ENCODE results near the gene LLCFC1.

Gene LLCFC1
- 0 reads per million in 4 experiments for total RNA-seq

DNA sequence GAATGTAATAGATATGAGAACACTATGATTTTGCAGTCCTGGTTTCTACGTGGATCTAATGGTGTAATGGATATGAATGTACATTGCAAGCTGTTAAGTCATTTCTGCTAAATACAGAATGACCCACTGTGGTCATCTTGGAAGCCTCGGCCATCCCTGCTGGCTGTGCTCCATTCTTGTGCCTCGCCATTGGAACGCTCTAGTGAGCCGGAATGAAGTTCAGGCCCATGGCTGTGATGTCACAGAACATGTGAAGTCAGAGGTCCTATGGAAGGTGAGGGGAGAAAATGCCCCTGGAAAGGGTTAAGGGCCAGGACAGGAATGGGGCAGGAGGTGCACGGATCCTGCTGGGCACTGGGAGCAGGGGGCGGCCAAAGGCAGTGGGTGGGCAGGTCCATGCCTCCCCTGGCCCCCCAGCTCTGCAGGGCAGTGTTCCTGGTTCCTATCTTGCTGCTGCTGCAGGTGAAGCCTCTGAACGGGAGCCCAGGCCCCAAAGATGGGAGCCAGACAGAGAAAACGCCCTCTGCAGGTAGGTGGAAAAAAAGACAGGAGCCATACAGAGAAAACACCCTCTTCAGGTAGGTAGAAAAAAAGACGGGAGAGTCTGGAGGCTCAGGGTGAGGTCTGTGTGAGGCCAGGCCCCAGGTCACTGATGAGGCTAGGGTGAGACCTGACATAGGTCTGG, at the start of gene LLCFC1:
Gene LLCFC1 (plus strand): TSS at position 259 of the 685 bp plus-strand sequence. CDS start 138 bp downstream, at position 397.
- DNase-seq, result no peak

DNA sequence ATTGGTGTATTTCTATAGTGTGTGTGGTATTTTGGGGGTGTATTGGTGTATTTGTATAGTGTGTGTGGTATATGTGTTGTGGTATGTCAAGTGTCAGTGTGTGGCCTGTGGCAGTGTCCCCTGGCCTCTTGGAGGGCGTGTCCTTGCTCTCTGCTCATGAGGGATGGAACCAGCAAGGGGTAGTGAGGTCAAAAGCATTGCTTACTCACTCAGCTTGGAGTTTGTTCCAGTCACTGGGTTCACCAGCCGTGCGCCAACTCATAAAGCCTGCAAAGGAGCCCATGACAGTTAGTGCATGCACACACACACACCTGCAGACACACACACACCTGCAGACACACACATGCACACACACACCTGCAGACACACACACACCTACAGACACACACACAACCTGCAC, 49.5 kb upstream of the LLCFC1 start:
- DNase-seq, result no peak

DNA sequence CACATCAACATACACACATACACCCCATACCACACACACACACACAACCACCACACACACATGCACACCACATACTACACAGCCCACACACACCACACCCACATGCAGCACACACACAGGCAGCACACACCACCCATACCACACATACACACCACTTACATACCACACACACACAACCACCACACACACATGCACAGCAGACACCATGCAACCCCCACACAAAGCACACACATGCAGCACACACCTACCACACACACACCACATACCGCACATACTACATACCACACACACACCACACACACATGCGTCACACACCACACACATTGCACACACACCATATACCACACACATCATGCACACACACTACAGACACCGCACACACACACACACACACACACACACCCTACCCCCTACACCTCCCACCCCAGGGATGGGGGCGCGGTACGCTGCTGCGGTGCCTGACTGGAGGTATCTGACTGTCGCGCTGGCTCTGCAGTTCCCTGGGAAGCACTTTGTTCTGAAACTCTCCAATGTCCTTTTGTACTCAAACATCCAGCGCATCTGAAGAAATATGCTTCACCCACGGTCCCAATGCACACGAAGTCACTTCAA, 48.3 kb upstream of the LLCFC1 start:
- DNase-seq, result no peak

DNA sequence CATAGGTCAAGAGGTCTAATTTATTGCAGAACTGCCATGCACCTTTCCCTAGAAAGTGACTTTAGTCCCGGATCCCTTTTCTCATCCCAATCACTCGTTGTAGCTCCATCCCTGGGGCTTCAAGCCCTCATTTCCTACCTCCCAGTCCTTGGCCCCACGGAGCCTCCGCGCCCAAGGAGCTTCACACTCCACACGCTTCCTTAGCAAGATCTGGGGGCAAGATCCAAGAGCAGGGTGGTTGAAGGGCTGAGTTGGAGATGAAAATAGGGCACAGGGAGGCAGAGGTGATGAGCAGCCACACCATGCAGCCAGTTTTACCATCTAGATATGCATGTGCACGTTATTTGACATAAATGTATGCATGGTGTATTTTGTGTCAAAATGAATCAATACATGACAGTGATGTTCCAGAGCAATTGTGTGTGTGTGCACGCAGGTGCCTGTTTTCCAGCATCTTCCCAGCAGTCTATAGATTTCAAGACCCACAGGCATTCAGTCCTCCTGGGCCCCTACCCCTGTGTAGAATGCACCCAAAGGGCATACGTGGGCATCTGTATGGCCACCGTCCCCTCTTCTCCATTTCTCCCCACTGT, 47.7 kb upstream of the LLCFC1 start:
- no peak for DNase-seq

DNA sequence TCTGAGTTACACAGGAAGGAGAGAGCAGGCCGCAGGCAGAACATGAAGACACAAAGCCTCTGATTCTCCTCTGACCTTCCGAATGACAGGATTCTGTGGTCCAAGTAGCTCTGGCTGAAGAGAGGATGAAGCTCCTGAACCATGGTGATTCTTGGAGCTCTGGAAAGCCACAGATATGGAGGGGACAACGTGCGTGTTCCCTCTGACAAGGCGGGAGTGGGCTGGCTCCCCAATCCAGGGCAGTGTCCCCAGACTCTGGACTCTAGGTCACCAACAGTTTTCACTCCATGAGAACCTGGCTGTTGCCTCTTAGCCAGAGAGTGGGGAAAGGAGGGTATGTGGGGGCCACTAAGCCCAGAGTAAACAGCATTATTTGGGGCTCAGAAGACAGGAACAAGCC, 46.3 kb upstream of the LLCFC1 start:
- DNase-seq, result no peak

DNA sequence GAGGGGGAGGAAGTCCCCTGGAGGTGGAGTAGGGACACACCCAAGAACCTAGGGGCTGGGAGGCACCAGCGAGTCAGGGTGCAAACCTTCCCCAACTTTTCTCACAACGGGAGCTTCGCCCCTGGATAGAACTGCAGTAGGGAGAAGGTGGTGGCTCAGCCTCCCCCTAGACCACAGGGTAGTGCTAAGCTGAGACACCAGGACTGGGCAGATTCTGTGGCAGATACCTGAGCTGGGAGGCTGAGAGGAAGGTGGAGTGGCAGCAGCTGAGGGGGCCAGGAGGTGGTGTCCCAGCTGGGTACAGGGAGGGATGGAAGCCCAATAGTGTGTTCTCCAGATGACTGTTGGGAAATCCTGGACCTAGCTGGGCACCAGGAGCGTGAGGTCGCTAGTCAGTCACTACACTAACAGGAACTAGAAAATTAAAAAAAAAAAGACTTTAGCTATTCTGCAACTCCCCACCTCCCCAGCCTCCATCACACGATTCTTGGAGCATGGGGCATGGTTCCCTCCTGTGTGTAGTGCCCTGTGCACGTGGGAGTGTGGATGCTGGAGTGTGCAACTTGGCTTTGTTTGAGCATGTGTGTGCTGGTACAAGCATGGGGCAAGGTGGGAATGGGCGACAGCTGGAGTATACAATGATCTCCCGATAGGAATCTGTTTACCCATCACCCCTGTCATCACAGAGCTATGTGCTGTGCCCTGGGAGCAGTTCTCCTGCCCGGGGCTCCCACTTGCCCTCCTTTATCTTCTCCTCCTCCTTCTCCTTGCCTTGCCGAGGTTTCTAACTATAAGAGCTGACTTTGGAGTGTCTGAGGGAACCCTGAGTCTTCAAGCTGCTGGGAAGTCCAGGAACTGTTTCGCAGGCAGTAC, 44.9 kb upstream of the LLCFC1 start:
- DNase-seq, result no peak

DNA sequence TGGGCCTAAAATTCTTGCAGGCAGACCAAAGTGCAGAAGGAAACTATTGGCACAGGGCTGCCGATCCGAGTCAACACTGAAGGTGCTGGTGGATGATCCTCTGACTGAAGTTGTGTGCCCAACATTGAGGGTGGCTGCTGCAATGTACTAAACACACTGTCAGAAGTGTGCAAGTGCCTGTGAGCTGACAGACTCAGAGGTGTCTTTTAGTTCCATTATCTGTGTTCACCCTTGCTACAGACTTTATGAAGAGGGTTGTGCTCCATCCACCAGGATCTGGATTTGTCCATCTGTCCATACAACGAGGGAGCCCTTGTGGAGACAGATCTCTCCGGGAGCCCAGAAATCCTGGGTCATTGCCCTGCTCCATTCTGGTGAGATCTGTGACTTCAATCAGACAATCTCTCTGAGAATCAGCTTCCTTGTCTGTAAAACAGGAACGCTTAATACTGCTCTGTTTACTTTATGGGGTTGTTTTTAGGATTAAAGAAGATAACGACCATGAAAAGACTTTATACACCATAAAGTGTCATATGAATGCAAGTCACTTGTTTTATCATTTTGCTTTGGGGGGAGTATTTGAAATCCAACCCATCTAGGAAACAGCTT, 44.2 kb upstream of the LLCFC1 start:
- DNase-seq, result no peak

DNA sequence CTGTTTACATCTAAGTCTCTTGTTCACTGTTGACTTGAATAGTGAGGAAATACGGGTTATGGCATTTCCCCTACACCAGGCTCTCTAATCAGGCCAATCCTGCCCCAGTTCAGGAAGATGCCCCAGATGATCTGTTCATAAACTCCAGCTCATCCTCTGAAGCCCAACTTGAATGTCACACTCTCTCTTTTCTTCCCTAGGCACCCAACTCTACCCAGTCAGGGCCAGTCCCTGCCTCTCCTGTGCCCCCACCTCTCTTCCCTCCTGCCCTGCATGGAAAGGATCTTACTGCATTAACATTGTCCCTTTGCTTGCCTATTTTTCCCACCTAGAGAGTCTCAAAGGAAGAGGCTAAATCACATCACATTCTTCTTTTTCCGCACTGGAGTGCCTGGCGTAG, 43.1 kb upstream of the LLCFC1 start:
- DNase-seq, result no peak

DNA sequence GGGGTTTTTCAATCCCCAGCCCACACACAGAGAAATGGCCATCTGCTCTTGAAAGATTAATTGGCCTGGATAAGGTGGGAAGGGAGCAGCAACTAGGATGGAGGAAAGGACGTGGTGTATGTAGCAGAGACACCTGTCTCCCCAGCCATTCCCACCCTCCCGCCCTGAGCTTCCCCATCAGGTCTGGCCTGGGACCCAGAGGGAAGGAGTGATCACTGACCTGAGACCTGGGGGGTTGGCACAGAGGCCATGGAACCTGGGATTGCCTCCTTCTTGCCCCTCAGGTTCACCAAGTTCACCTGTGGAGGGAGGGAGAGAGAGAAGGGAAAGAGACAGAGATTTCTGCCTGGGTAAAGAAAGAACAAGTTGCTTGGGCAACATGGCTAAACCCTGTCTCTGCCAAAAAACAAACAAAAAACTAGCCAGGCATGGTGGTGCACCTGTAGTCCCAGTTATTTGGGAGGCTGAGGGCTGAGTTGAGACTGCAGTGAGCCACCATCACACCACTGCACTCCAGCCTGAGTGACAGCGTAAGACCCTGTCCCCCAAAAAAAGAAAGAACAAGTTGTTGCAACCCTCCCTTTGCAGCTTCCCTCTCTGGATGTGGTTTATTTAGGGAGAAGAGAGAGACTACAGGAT, 42.4 kb upstream of the LLCFC1 start:
- no peak for DNase-seq

DNA sequence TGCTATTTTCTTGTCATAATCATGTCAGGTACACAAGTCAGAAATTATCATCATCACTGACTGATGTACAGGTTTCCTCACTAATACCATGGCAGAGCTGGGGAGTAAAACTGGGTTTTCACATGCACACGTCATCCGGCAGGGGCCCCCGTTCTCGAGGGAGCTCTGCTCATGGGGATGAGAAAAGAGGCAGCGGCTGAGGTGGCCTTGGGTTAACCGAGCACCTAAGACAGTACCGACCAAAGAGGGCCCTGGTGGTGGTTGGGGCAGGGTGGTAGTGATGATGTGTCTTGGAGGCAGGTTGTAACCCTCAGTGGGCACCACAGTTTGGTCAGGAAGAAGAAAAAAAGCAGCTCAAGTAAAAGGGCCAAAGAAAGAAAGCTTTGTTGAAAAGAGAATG, 41.6 kb upstream of the LLCFC1 start:
- no peak for DNase-seq

DNA sequence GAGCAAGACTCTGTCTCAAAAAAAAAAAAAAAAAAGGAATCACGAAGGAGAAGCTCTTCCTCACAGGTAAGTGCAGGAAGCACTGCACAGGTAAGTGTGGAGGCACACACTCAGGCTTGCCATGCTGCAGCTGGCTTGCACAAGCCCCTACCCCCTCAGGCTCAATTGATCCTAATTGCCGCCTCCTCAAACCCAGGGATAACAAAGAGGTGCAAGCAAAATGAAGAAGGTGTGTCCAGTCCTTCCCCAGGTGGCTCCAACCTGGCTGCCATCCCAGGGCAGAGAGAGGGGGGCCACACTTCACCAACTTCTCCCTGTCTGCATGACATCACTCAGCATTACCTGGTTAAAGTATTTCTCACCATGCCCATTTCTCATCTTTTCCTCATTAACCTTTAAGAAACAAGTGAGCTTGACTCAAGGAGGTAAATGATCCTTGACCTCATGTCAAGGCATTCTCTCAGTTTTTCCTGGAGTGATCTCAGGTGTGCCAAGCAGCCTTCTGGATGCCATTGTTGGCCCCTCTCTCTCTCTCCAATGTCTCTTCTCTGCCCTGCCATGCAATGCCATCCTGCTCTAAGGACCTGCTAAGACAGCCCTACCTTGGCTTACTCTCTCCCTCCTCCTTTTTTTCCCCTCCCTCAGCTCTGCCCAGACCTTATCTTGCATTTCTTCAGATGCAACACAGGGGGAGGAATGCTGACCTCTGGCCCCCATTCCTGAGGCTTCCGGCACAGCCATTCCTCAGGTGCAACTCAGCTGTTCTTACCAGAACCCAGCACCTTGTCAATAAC, 40.7 kb upstream of the LLCFC1 start:
- DNase-seq, result no peak

DNA sequence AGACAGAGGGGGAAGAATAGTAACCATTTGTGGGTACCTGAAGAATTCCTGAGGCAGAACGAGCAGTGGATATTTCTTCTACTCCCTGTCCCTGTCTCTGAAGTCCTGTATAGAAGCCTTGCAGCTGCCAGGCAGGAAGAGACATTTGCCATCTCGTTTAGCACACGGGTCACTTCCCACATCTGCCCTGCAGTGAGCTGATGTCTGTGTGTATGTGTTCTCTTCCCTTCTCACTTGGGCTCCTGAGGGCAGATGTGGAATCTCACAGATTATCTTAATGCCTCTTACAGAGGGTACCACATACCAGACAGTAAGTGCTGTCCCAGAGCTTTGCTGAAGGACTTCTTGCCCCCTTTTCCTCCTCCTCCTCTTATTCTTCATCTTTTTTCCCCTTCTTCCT, 39.6 kb upstream of the LLCFC1 start:
- no peak for DNase-seq

DNA sequence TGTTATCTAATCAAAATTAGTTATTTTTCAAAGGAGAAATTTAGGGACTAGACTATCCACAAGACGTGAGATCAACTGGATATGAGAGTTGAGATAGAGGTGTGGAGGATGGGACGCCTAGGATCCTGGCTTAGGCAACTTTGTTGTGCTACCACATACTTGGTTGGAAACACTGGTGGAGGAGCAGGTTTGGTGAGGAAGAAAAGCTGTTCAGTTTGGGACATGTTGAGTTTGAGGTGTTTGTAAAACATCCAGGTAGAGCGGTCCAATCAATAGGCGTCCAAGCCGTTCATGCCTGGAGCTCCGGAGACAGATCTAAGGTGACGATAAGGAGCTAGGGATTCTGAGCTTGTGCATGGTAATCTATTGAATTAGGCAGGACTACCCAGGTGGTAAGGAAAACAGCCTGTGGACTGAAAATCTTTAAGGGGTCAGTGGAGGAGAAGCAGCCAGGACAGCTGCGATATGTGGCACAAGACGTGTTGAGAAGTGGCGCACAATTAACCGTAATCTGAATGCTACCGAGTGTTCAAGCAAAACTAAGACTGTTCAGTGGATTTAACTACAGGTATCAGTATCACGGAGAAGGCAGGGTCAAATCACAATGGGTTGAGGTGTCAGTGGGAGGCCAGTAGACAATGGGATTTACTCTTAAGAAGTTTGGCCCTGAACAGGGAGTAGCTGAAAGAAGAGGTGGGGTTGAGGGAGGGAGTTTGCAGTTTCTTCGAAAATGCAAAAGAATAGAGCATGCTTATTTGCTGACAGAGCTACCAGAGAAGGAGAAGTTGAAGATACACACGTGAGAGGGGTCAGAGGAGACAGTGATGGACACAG, 37.6 kb upstream of the LLCFC1 start:
- DNase-seq, result no peak

DNA sequence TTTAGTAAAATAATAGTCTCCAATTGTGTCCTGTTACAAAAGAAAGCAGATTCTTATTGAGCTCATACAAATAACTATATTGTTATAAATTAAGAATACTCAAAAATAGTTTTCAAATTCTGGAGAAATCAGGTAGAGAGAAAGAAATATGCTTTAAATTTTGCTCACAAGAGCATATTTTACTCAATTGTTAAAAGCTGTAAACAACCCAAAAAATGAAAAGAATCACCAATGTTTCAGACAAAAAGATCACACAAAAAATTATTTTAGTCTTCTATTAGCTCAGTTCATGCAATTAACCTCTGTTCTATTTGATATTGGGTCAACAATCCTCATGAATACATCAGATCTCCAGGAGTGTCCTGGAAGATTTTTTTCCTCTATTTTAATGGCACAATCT, 35.2 kb upstream of the LLCFC1 start:
- DNase-seq, result no peak

DNA sequence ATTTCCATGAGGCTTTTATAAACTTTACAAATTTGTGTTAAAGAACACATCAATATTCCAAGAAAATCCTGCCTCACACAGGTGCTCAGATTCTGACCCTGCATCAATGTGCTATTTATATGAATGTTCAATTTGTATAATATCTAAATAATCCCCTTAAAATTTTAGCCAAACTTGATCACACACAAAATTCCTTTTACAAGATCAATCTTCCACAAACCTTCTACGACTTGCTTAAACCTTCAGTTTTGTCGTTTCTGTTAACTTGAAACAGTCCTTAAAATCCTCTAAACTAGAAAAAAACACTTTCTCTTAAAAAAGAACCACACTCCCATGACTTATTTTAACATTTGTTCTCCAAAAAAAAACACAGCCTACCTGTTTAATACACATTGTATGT, 33.5 kb upstream of the LLCFC1 start:
- no peak for DNase-seq

DNA sequence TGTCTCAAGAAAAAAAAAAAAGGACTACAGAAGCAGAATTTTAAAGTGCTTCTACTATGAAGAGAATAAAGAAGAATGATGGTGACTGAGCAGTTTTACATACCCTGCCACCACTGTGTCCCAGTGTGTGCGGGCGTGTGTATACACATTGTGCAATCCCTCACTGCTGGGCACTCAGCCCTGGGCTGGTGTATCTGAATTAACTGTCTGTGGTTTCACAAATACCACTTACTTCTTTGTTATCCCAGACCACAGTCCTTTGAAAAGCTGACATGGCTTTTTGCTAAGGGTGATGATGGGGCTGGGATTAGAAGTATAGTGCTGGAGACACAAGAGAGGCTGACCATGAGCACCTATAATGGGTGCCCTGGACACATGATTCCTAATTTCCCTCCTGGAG, 32.6 kb upstream of the LLCFC1 start:
- DNase-seq, result no peak

DNA sequence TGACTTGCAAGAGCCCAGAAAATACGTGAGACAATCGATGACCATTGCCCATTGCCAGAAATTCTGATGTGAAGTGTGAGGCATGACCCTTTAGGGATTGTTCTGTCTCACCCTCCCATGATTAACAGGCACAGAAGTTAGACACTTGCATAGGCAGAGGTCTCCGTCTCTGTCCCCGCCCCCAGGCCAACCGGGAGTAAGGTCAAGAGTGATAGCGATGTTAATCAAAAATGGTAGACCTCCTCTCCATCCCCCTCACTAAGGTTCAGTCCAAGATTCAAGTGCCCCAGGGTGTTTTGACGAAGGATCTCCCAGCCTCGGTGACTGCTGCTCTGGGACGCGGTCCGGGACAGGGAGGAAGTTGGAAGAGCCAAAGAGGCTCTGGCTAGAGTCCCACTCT, 31.0 kb upstream of the LLCFC1 start:
- DNase-seq, result no peak

DNA sequence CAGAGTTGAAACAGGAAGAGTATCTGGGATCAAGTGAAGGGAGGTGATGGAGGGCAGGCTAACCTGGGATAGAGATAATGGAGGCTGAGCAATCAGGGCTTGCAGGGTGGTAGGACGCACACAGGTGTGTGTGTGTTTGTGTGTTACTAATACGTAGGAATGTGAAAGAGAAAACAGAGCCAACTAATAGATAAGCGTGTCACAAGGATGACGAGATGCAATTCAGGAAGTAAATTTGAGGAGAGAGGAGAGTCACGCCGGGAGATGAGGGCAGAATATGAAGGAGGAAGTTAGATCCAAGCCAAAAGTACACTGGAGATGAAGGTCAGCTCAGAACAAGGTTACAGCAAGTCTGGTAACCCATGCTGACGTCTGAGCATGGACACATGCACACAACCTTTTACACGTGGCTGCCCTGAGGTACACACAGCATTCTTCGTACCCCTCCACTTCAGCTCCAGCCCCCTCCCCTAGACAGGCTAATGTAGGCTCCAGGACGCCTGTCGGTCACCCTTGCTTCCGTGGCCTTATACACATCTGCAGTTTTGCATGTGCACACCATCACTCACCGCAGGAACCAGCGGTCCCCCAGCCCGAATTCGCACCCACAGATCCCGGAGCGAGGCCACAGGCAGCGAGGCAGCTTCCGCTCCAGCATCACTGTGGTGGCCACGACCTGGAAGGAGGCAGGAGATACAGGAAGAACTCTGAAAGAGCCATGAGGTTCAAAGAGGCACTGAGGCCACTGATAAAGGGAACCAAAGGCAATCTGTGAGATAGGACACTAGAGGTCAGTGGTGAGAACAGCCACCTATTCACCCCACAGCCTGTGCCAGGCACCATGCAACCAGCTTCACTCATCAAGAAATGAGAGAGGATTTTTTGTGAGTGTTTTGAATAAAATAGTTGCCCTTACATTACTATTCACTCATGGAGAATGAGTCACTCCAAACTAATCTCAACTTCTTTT, 30.1 kb upstream of the LLCFC1 start:
- DNase-seq, result no peak

DNA sequence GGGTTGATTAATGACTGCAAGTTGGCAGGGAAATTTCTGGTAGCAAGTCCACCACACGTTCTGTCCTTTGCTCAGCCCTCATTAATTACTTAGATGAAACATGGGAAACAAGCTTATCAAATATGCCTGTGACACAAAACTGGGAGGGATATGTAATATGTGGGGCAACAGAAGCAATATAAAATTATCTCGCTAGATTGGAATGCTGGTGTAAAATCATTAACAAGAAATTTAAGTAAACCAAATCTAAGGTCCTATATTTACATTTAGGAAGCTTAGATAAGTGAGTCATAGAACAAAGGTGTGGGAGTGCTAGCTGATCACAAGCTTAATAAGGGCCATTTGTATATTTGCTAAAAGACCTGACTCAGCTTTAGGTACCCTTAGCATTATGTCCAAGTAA, 29.3 kb upstream of the LLCFC1 start:
- no peak for DNase-seq

Measured in effector CD8-positive, alpha-beta T cell (primary cell).